Measurements from ENCODE around the gene OR10X1.

OR10X1 gene

DNA sequence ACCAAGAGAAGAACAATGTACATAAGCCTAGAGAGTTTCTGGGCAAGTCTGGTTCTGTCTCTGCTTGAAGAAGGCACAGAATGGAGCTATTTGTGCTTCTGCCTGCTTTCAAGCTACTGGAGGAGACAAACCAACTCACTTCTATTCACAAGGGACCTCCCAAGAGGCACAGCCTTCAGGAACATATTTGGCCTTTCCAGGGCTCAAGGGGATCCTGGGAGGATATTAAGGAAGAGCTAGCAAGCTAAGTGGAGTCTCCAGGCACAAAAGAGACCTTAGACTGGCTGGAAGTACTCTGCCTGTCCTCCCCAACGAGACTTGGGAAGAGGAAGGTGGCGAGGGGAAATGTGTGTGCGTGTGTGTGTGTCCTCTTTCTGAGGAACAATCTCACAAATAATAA lies 25.3 kb downstream of the OR10X1 start, which contains the start of gene OR6Y1:
Gene OR6Y1 (minus strand): TSS at position 54 of the 400 bp plus-strand sequence. CDS start 6,300 bp downstream, outside the sequence.
- H3K27ac ChIP-seq, result no peak within 1 kb of the TSS
- TF ChIP-seq, protein P1, sequence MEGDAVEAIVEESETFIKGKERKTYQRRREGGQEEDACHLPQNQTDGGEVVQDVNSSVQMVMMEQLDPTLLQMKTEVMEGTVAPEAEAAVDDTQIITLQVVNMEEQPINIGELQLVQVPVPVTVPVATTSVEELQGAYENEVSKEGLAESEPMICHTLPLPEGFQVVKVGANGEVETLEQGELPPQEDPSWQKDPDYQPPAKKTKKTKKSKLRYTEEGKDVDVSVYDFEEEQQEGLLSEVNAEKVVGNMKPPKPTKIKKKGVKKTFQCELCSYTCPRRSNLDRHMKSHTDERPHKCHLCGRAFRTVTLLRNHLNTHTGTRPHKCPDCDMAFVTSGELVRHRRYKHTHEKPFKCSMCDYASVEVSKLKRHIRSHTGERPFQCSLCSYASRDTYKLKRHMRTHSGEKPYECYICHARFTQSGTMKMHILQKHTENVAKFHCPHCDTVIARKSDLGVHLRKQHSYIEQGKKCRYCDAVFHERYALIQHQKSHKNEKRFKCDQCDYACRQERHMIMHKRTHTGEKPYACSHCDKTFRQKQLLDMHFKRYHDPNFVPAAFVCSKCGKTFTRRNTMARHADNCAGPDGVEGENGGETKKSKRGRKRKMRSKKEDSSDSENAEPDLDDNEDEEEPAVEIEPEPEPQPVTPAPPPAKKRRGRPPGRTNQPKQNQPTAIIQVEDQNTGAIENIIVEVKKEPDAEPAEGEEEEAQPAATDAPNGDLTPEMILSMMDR (IDR thresholded peaks at IDR 0.05), result no peak
- TF ChIP-seq ZFX (IDR thresholded peaks at IDR 0.05; ENCODE audit: borderline replicate concordance), result no peak

DNA sequence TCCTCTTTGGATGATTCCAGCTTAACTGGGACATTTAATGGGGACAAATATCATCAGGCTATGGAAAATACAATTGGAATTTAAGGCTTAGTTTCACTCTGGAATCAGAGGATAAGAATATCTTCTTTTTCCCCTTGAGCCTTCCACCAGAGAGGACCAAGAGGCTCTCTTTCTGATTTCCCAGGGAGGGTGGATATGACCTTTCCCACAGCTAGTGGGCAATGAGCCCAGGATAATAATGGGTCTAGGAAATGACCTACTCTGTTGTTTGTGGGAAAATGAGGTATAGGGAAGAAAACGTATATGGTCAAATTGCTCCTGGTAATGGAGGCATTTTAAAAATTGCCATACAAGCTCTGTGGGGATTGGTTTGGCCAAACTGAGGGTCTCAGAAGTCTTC lies 27.4 kb downstream of the OR10X1 start:
- H3K27ac ChIP-seq, result no peak overlapping the region
- TF ChIP-seq ZFX (IDR thresholded peaks at IDR 0.05; ENCODE audit: borderline replicate concordance), result no peak
- TF ChIP-seq, protein P1 (IDR thresholded peaks at IDR 0.05), result no peak

DNA sequence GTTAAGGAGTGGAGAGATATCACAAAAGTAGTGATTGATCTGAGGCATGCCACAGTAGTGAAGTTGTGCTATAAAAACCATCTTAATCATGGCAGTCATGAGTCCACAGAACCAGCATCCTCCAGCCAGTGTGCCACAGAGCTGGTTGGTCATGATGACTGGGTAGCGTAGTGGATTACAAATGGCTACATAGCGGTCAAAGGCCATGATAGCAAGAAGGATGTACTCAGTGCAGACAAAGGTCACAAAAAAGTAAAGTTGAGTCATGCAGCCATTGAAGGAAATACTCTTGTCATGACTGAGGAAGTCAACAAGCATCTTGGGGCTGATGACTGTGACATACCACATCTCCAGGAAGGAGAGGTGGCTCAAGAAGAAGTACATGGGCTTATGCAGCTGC lies 32.2 kb downstream of the OR10X1 start:
- TF ChIP-seq, protein P1 (IDR thresholded peaks at IDR 0.05), result no peak
- TF ChIP-seq ZFX (IDR thresholded peaks at IDR 0.05; ENCODE audit: borderline replicate concordance), result no peak
- H3K27ac ChIP-seq, result no peak overlapping the region

DNA sequence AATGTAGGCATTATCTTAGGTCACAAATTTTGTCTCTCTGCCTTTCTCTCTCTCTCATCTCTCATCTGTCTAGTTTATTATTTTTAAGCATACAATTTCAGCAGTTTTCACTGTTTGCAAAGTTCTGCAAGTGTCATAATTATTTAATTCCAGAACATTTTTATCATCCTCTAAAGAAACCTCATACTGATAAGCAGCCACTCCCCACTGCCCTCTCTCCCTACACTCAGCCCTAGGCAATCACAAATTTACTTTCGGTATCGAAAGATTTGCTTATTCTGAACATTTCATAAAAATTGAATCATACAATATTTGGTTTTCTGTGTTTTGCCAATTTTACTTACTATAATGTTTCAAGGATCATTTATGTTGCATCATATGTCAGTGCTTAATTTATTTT lies 42.1 kb downstream of the OR10X1 start:
- no peak for TF ChIP-seq ZFX (IDR thresholded peaks at IDR 0.05; ENCODE audit: borderline replicate concordance)
- TF ChIP-seq, protein P1 (IDR thresholded peaks at IDR 0.05), result no peak
- no peak overlapping the region for H3K27ac ChIP-seq

DNA sequence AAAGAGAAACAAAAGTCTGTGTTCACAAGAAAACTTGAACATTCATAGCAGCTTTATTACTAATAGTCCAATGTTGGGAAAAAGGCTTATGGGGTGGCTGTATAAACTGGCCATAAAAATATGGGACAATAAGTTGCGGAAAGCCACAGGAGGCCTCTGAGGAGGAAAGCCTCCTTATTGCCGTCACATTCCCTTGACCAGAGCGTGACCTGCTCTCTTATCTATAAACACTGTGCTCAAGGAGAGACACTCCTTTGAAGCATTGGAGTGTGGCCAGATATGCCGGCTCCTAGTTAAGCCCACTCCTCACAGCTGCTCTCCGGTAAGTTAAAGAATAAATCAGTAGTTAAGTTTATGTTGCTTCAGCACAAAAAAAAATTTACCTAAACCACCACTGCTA lies 45.2 kb downstream of the OR10X1 start:
- no peak for TF ChIP-seq ZFX (IDR thresholded peaks at IDR 0.05; ENCODE audit: borderline replicate concordance)
- TF ChIP-seq, protein P1 (IDR thresholded peaks at IDR 0.05), result no peak

More for the DNA sequence above, 45.2 kb downstream of the OR10X1 start:
- no peak overlapping the region for H3K27ac ChIP-seq

Data from 22Rv1 (cell line).